ENCODE measurements around the gene SLC4A4. TPM values are rescaled to one million over a fixed set of nuclear protein-coding genes. Genes with fewer than 3 reads are reported as not detected.

SLC4A4 gene
- total and polyA plus RNA-seq, 12 donors, result 0.24 to 1.5 (median 0.59) TPM

GRCh38 chr4:71429106-71429505, 90.3 kb downstream of the SLC4A4 start:
- TF ChIP-seq CTCF (IDR thresholded peaks at IDR 0.05) (no peak), POLR2A (IDR thresholded peaks at IDR 0.05) (no peak)
- WGBS, 4 donors, result 72 to 80% (median 77%) methylated on average over 2 of the region's 2 CpGs
- intact Hi-C loops (cut with DNase I), result no loop called here
- H3K27ac ChIP-seq, result no peak overlapping the region
- H3K27me3 ChIP-seq, result no peaks in the 10 kb centered on the region
- DNase-seq, result no peak
- H3K36me3 ChIP-seq (replicated peaks in 1 of 2), result no peaks in the 10 kb centered on the region
- H3K9me3 ChIP-seq (replicated peaks in 1 of 3), result no peaks in the 10 kb centered on the region
- H3K4me1 ChIP-seq (replicated peaks in 1 of 2), result no peaks in the 10 kb centered on the region
- no peak overlapping the region for H3K4me3 ChIP-seq

GRCh38 chr4:71429962-71430361, 91.1 kb downstream of the SLC4A4 start:
- no peaks in the 10 kb centered on the region for H3K36me3 ChIP-seq (replicated peaks in 1 of 2)

GRCh38 chr4:71430609-71431008, 91.8 kb downstream of the SLC4A4 start:
- 71 to 81% (median 76%) methylated on average over 2 of the region's 2 CpGs for WGBS, 4 donors
- Histone ChIP-seq H3K27ac (no peak overlapping the region), H3K27me3 (no peaks in the 10 kb centered on the region), H3K36me3 (replicated peaks in 1 of 2) (no peaks in the 10 kb centered on the region), H3K9me3 (replicated peaks in 1 of 3) (no peaks in the 10 kb centered on the region), H3K4me3 (no peak overlapping the region), H3K4me1 (replicated peaks in 1 of 2) (no peaks in the 10 kb centered on the region)
- DNase-seq, result no peak
- TF ChIP-seq CTCF (IDR thresholded peaks at IDR 0.05) (no peak), POLR2A (IDR thresholded peaks at IDR 0.05) (no peak)
- intact Hi-C loops (cut with DNase I), result no loop called here

More at GRCh38 chr4:71429962-71430361, 91.1 kb downstream of the SLC4A4 start:
- no peaks in the 10 kb centered on the region for H3K9me3 ChIP-seq (replicated peaks in 1 of 3)
- DNase-seq, result no peak
- H3K27ac ChIP-seq, result no peak overlapping the region
- no peak for TF ChIP-seq POLR2A (IDR thresholded peaks at IDR 0.05)
- TF ChIP-seq CTCF (IDR thresholded peaks at IDR 0.05), result no peak
- no peaks in the 10 kb centered on the region for H3K4me1 ChIP-seq (replicated peaks in 1 of 2)
- intact Hi-C loops (cut with DNase I), result no loop called here
- no peak overlapping the region for H3K4me3 ChIP-seq
- no peaks in the 10 kb centered on the region for H3K27me3 ChIP-seq

GRCh38 chr4:71440612-71441011, 101.8 kb downstream of the SLC4A4 start:
- Histone ChIP-seq H3K36me3 (replicated peaks in 1 of 2) (no peaks in the 10 kb centered on the region), H3K27me3 (no peaks in the 10 kb centered on the region), H3K27ac (no peak overlapping the region), H3K4me3 (no peak overlapping the region), H3K9me3 (replicated peaks in 1 of 3) (no peaks in the 10 kb centered on the region), H3K4me1 (replicated peaks in 1 of 2) (no peaks in the 10 kb centered on the region)
- intact Hi-C loops (cut with DNase I), result no loop called here
- TF ChIP-seq CTCF (IDR thresholded peaks at IDR 0.05) (no peak), POLR2A (IDR thresholded peaks at IDR 0.05) (no peak)
- WGBS, 4 donors, result 79 to 92% (median 89%) methylated on average over 2 of the region's 2 CpGs
- no peak for DNase-seq
